ENCODE results near the gene SLC4A1. TPM values are rescaled to one million over a fixed set of nuclear protein-coding genes. Genes with fewer than 3 reads are reported as not detected.
A peak's percentile ranks its signal among the peaks of the same experiment; 100 is the strongest.

The SLC4A1 gene
- total and polyA plus RNA-seq, 2 of the 13 experiments (the other 11 are each of a cell fraction or from before 2014, with no cell fraction given), result not detected

DNA sequence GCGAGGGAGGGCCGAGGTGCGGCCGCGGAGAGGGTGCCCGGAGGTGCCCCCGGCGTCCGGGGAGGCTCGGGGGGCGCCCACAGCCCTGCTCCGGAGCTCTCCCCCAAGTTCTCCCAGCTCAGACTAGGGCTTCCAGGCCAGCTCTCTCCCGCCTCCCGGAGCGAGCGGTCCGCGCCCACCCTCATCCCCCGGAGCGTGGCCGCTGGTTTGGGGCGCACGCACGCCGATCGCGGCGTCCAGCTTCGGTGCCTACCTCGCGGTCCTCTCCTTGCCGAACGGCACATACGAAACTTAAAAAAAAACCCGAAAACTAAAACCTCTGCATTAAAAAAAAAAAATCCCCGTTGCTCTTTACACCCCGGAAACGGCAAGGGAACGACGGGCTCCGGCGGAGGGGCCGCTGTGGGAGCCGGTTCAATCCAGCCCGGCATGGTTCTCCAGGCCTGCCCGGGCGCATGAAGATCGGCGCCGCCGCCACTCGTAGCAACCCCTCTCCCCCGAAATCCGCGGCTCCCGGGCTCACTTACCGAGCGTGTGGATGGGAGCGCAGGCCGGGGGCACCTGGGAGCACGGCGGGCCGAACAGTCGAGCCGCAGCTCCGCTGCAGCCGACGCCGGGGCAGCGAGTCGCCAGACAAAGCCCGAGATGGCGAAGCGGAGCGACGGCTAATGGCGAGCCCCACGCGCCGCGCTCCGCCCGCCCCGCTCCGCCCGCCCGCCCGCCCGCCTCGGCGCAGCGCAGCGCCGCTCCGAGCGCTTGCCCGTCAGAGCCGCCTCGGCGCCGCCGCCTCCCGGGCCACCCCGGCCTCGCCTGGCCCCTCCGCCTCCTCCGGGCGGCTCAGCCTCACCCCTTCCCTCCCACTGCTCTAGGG is 47.5 kb downstream of the SLC4A1 start (continued):
- TF ChIP-seq, protein P1, sequence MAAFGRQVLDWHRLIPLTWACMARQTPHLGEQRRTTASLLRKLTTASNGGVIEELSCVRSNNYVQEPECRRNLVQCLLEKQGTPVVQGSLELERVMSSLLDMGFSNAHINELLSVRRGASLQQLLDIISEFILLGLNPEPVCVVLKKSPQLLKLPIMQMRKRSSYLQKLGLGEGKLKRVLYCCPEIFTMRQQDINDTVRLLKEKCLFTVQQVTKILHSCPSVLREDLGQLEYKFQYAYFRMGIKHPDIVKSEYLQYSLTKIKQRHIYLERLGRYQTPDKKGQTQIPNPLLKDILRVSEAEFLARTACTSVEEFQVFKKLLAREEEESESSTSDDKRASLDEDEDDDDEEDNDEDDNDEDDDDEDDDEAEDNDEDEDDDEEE (CRISPR knock-in tag; IDR thresholded peaks at IDR 0.05), result no peak
- TF ChIP-seq ZNF263 (CRISPR knock-in tag; IDR thresholded peaks at IDR 0.05), result peak; percentile 85
- TF ChIP-seq BCL6 (CRISPR knock-in tag; IDR thresholded peaks at IDR 0.05), result no peak; the same call in 1 of the 2 replicates
- no peak for TF ChIP-seq ETV6 (CRISPR knock-in tag; conservative IDR thresholded peaks at IDR 0.05)
- peak; percentile 44 for TF ChIP-seq RAD21 (CRISPR knock-in tag; IDR thresholded peaks at IDR 0.05)
- TF ChIP-seq TSC22D2 (CRISPR knock-in tag; IDR thresholded peaks at IDR 0.05; ENCODE audit: borderline replicate concordance), result no peak
- TF ChIP-seq MTF1 (CRISPR knock-in tag; IDR thresholded peaks at IDR 0.05), result no peak; the same call in 1 of the 2 replicates
- no peak for TF ChIP-seq STAT5B (CRISPR knock-in tag; IDR thresholded peaks at IDR 0.05)
- no peak for TF ChIP-seq NRL (CRISPR knock-in tag; IDR thresholded peaks at IDR 0.05; ENCODE audit: borderline replicate concordance)
- TF ChIP-seq, protein P2, sequence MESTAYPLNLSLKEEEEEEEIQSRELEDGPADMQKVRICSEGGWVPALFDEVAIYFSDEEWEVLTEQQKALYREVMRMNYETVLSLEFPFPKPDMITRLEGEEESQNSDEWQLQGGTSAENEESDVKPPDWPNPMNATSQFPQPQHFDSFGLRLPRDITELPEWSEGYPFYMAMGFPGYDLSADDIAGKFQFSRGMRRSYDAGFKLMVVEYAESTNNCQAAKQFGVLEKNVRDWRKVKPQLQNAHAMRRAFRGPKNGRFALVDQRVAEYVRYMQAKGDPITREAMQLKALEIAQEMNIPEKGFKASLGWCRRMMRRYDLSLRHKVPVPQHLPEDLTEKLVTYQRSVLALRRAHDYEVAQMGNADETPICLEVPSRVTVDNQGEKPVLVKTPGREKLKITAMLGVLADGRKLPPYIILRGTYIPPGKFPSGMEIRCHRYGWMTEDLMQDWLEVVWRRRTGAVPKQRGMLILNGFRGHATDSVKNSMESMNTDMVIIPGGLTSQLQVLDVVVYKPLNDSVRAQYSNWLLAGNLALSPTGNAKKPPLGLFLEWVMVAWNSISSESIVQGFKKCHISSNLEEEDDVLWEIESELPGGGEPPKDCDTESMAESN (CRISPR knock-in tag; conservative IDR thresholded peaks at IDR 0.05), result peak; percentile 34; the same call in 1 of the 2 replicates
- TF ChIP-seq, protein P3, sequence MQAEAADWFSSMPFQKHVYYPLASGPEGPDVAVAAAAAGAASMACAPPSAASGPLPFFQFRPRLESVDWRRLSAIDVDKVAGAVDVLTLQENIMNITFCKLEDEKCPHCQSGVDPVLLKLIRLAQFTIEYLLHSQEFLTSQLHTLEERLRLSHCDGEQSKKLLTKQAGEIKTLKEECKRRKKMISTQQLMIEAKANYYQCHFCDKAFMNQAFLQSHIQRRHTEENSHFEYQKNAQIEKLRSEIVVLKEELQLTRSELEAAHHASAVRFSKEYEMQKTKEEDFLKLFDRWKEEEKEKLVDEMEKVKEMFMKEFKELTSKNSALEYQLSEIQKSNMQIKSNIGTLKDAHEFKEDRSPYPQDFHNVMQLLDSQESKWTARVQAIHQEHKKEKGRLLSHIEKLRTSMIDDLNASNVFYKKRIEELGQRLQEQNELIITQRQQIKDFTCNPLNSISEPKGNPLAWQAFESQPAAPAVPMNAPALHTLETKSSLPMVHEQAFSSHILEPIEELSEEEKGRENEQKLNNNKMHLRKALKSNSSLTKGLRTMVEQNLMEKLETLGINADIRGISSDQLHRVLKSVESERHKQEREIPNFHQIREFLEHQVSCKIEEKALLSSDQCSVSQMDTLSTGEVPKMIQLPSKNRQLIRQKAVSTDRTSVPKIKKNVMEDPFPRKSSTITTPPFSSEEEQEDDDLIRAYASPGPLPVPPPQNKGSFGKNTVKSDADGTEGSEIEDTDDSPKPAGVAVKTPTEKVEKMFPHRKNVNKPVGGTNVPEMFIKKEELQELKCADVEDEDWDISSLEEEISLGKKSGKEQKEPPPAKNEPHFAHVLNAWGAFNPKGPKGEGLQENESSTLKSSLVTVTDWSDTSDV (CRISPR knock-in tag; IDR thresholded peaks at IDR 0.05), result no peak
- no peak for TF ChIP-seq POLR2AphosphoS2 (IDR thresholded peaks at IDR 0.05; ENCODE audit: low read depth, low read length)
- TF ChIP-seq CBX5 (CRISPR knock-in tag; IDR thresholded peaks at IDR 0.05; ENCODE audit: borderline replicate concordance), result no peak
- peak; percentile 21; the same call in 1 of the 2 replicates for TF ChIP-seq MED1 (CRISPR knock-in tag; IDR thresholded peaks at IDR 0.05)
- TF ChIP-seq ELF1 (CRISPR knock-in tag; IDR thresholded peaks at IDR 0.05), result 0 out of 2 replicates have a peak, but pooled peaks have one; percentile 13
- no peak for TF ChIP-seq THYN1 (CRISPR knock-in tag; IDR thresholded peaks at IDR 0.05; ENCODE audit: borderline replicate concordance, low read depth)
- TF ChIP-seq FLYWCH1 (CRISPR knock-in tag; IDR thresholded peaks at IDR 0.05), result no peak
- TF ChIP-seq SALL2 (CRISPR knock-in tag; IDR thresholded peaks at IDR 0.05), result no peak
- no peak for TF ChIP-seq TBL1XR1 (IDR thresholded peaks at IDR 0.05; ENCODE audit: borderline replicate concordance, low read length, partially characterized antibody)
- TF ChIP-seq, protein P4, sequence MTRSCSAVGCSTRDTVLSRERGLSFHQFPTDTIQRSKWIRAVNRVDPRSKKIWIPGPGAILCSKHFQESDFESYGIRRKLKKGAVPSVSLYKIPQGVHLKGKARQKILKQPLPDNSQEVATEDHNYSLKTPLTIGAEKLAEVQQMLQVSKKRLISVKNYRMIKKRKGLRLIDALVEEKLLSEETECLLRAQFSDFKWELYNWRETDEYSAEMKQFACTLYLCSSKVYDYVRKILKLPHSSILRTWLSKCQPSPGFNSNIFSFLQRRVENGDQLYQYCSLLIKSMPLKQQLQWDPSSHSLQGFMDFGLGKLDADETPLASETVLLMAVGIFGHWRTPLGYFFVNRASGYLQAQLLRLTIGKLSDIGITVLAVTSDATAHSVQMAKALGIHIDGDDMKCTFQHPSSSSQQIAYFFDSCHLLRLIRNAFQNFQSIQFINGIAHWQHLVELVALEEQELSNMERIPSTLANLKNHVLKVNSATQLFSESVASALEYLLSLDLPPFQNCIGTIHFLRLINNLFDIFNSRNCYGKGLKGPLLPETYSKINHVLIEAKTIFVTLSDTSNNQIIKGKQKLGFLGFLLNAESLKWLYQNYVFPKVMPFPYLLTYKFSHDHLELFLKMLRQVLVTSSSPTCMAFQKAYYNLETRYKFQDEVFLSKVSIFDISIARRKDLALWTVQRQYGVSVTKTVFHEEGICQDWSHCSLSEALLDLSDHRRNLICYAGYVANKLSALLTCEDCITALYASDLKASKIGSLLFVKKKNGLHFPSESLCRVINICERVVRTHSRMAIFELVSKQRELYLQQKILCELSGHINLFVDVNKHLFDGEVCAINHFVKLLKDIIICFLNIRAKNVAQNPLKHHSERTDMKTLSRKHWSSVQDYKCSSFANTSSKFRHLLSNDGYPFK (CRISPR knock-in tag; IDR thresholded peaks at IDR 0.05; ENCODE audit: borderline replicate concordance), result no peak
